Kidney capillary endothelial cell (primary cell): ENCODE results near the gene RPS6KB2.
"Not testable (repeated sequence)": the region's sequence is repeated elsewhere in the genome, so short reads cannot be mapped to it uniquely, and the experiment has no call there.

Experiments used
- DNase-seq: peaks from one replicate; pipeline ENCODE4 v3.0.0-alpha.2; 2018; ENCODE audit warnings: low spot score

RPS6KB2 gene

GRCh38 chr11:67397986-67398660 lies 30.2 kb upstream of the RPS6KB2 start:
- DNase-seq: no peak

GRCh38 chr11:67398661-67399563 lies 29.4 kb upstream of the RPS6KB2 start:
- DNase-seq: no peak

GRCh38 chr11:67400251-67400941 lies 27.9 kb upstream of the RPS6KB2 start:
- no peak for DNase-seq

- no peak for DNase-seq
Observed at GRCh38 chr11:67400942-67401494, 27.3 kb upstream of the RPS6KB2 start.

GRCh38 chr11:67401495-67402191 lies 26.7 kb upstream of the RPS6KB2 start, which contains the start of gene PPP1CA:
PPP1CA (minus strand) TSS chr11:67401858; CDS start chr11:67401782, 76 bp downstream.
- DNase-seq: peak; percentile 86

GRCh38 chr11:67402192-67402839 lies 26.0 kb upstream of the RPS6KB2 start:
- not testable (repeated sequence) for DNase-seq

- DNase-seq: not testable (repeated sequence)
Observed at GRCh38 chr11:67403085-67403484, 25.2 kb upstream of the RPS6KB2 start.

GRCh38 chr11:67404515-67405195 lies 23.6 kb upstream of the RPS6KB2 start:
- no peak for DNase-seq

- no peak for DNase-seq
Observed at GRCh38 chr11:67405196-67405567, 23.1 kb upstream of the RPS6KB2 start.

- DNase-seq: no peak
Observed at GRCh38 chr11:67405688-67406339, 22.5 kb upstream of the RPS6KB2 start.

- DNase-seq: no peak
Observed at GRCh38 chr11:67406420-67406968, 21.8 kb upstream of the RPS6KB2 start.

- no peak for DNase-seq
Observed at GRCh38 chr11:67406969-67407687, 21.2 kb upstream of the RPS6KB2 start.

GRCh38 chr11:67407688-67408163 lies 20.6 kb upstream of the RPS6KB2 start:
- no peak for DNase-seq

- no peak for DNase-seq
Observed at GRCh38 chr11:67408437-67409200, 19.7 kb upstream of the RPS6KB2 start.

GRCh38 chr11:67409261-67409666 lies 19.0 kb upstream of the RPS6KB2 start:
- no peak for DNase-seq

- DNase-seq: no peak
Observed at GRCh38 chr11:67409781-67410368, 18.4 kb upstream of the RPS6KB2 start.

- DNase-seq: no peak
Observed at GRCh38 chr11:67410369-67410831, 17.9 kb upstream of the RPS6KB2 start.
